GM21515 (cell line): ENCODE data around the gene ABCA1.
"Not testable (repeated sequence)": the region's sequence is repeated elsewhere in the genome, so short reads cannot be mapped to it uniquely, and the experiment has no call there.

ENCODE experiments used
- ATAC-seq: cut with Tn5 transposase; IDR thresholded peaks from one replicate; pipeline ENCODE4 v1.9.1; 2021; ENCODE audit not compliant: unreplicated experiment

Gene ABCA1

GRCh38 chr9:104905931-104906330 is 22.0 kb downstream of the ABCA1 start:
- ATAC-seq, result no peak

GRCh38 chr9:104905153-104905901 is 22.6 kb downstream of the ABCA1 start:
- no peak for ATAC-seq

- ATAC-seq, result no peak
Observed at GRCh38 chr9:104903609-104904008, 24.3 kb downstream of the ABCA1 start.

GRCh38 chr9:104900871-104901270 is 27.1 kb downstream of the ABCA1 start:
- no peak for ATAC-seq

GRCh38 chr9:104900324-104900723 is 27.6 kb downstream of the ABCA1 start:
- ATAC-seq, result no peak

- ATAC-seq, result no peak
Observed at GRCh38 chr9:104899759-104900247, 28.2 kb downstream of the ABCA1 start.

- not testable (repeated sequence) for ATAC-seq
Observed at GRCh38 chr9:104898376-104898775, 29.6 kb downstream of the ABCA1 start.

- no peak for ATAC-seq
Observed at GRCh38 chr9:104896131-104896530, 31.8 kb downstream of the ABCA1 start.

- no peak for ATAC-seq
Observed at GRCh38 chr9:104895572-104895971, 32.4 kb downstream of the ABCA1 start.

- ATAC-seq, result no peak
Observed at GRCh38 chr9:104892701-104893100, 35.3 kb downstream of the ABCA1 start.

- no peak for ATAC-seq
Observed at GRCh38 chr9:104890433-104890770, 37.6 kb downstream of the ABCA1 start.

- no peak for ATAC-seq
Observed at GRCh38 chr9:104885818-104886709, 41.9 kb downstream of the ABCA1 start.

- ATAC-seq, result no peak
Observed at GRCh38 chr9:104883169-104883568, 44.8 kb downstream of the ABCA1 start.

- ATAC-seq, result no peak
Observed at GRCh38 chr9:104882566-104882965, 45.4 kb downstream of the ABCA1 start.

GRCh38 chr9:104882086-104882485 is 45.9 kb downstream of the ABCA1 start:
- ATAC-seq, result no peak

GRCh38 chr9:104879555-104880309 is 48.2 kb downstream of the ABCA1 start:
- no peak for ATAC-seq

- no peak for ATAC-seq
Observed at GRCh38 chr9:104876587-104876986, 51.4 kb downstream of the ABCA1 start.

GRCh38 chr9:104875897-104876296 is 52.1 kb downstream of the ABCA1 start:
- ATAC-seq, result no peak

GRCh38 chr9:104875320-104875719 is 52.6 kb downstream of the ABCA1 start:
- ATAC-seq, result no peak

- no peak for ATAC-seq
Observed at GRCh38 chr9:104873489-104873850, 54.5 kb downstream of the ABCA1 start.
